B cell (primary cell): ENCODE measurements around the gene GDAP1L1.

Experiments
- EZH2 ChIP-seq: IDR thresholded peaks from 2 replicates; pipeline ENCODE4 v1.6.1; 2012; ENCODE audit warnings: borderline replicate concordance, low read depth, mild to moderate bottlenecking, moderate library complexity, low read length; ENCODE audit not compliant: insufficient read depth, poor library complexity, severe bottlenecking
- TF ChIP-seq, protein P1 (sequence below): fragments of 200-600 bp; IDR thresholded peaks from one replicate; pipeline ENCODE4 v1.8.0; 2022; ENCODE audit warnings: antibody characterized with exemption, mild to moderate bottlenecking

DNA sequence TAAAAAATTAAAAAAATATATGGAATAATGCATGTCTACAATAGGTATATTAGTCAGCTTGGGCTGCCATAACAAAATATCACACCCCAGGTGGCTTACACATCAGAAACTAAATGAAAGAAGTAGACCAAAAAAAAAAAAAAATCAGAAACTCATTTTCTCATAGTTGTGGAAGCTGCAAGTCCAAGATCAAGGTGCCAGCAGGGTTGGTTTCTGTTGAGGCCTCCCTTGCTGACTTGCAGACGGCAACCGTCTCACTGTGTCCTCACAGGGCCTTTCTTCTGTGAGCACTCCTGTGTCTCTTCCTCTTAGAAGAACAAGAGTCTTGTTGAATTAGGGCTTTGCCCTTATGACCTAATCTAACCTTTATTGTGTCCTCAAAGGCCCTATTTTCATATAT lies 11.4 kb upstream of the GDAP1L1 start:
- TF ChIP-seq, protein P1, sequence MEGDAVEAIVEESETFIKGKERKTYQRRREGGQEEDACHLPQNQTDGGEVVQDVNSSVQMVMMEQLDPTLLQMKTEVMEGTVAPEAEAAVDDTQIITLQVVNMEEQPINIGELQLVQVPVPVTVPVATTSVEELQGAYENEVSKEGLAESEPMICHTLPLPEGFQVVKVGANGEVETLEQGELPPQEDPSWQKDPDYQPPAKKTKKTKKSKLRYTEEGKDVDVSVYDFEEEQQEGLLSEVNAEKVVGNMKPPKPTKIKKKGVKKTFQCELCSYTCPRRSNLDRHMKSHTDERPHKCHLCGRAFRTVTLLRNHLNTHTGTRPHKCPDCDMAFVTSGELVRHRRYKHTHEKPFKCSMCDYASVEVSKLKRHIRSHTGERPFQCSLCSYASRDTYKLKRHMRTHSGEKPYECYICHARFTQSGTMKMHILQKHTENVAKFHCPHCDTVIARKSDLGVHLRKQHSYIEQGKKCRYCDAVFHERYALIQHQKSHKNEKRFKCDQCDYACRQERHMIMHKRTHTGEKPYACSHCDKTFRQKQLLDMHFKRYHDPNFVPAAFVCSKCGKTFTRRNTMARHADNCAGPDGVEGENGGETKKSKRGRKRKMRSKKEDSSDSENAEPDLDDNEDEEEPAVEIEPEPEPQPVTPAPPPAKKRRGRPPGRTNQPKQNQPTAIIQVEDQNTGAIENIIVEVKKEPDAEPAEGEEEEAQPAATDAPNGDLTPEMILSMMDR, result no peak
- TF ChIP-seq EZH2, result no peak
